IPS-NIHi11 (cell line): Measurements from ENCODE around the gene AGAP1.
A peak's percentile ranks its signal among the peaks of the same experiment; 100 is the strongest.

Experiments
- DNase-seq: peaks from one replicate; pipeline ENCODE4 v3.0.0; 2012; ENCODE audit warnings: mixed read lengths, low spot score

The AGAP1 gene

DNA sequence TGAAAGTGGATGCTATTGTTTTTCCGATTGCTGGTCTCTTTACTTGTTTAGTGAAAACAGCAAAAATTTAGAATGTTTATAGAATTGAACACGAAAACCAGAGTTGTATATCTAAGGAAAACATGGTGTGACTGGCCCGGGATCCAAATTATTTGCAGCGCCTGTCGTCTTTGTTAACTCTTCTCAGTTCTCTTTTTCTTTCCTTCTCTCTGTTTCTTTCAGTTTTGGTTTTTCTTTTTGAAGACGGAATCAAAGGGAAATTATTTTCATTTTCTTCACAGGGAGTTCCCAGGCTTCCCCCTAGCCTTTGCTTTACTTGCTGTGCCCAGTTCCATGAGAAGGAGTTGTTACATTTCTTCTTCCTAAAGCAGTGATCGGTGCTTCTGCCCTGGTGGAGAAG lies 76.0 kb downstream of the AGAP1 start:
- DNase-seq: no peak

GRCh38 chr2:235570256-235570655 lies 76.4 kb downstream of the AGAP1 start:
- peak; percentile 38 for DNase-seq

DNA sequence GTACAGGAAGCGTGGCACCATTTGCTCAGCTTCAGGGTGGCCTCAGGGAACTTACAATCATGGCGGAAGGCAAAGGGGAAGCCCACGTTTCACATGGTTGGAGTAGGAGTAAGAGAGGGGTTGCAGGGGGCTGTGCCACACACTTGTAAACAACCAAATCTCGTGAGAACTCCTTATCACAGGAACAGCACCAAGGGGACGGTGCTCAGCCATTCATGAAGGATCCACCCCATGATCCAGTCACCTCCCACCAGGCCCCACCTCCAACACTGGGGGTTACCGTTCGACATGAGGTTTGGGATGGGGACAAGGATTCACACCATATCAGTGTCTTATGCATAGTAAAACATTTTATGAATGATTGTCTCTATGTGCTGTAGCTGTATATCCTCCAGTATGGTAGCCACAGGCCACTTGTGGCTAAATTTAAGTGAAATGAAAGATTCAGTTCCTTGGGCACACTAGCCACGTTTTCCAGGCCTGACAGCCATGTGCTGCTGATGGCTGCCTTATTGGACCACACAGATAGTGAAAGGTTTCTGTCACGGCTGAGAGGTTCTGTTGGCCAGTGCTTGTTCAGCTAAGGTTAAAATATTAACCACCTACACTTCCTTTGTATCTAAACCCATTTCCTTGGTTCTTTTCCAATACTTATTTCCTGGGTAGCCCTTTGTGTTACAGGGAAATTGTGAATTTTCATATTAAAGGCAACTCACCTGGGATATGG lies 77.3 kb downstream of the AGAP1 start:
- no peak for DNase-seq

DNA sequence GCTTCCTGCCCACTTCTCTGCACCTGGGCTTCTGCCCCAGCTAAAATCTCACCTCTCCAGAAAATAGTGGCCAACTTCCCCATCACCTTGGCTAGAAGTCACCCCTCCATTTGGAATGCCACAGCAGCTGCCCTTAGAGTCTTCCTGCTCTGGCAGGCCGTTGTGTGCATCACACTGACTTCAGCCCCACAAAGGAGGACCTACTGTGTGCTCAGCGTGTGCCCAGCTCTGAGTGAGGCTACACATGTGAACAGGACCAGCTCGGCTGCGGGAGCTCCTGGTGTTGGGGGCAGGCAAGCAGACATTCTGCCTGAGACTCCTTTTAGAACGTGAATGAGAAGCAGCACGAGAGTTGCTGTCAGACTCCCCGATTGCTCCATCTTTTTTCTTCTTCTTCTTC lies 78.7 kb downstream of the AGAP1 start:
- DNase-seq: no peak

GRCh38 chr2:235573331-235574221 lies 79.7 kb downstream of the AGAP1 start:
- DNase-seq: peak; percentile 64

GRCh38 chr2:235575431-235575830 lies 81.6 kb downstream of the AGAP1 start:
- no peak for DNase-seq

DNA sequence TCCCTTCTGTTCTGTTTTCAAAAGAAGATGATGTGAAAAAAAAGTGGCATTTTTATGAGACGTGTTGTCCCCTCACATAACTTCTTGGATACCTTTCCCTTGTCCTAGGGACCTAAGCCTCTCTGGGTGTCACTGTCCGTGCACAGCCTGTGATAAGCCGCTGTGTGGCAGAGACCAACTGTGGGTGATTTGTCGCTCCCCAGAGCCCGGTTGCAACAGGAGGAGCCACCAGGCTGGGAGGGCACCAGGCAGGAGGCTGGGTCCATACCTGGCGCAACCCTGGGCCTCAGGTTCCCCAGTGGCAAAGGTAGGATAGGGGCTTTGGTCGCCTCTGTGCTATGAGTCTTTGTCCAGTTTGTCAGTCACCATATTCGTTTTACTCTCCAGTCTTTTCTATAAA lies 82.1 kb downstream of the AGAP1 start:
- DNase-seq: no peak

DNA sequence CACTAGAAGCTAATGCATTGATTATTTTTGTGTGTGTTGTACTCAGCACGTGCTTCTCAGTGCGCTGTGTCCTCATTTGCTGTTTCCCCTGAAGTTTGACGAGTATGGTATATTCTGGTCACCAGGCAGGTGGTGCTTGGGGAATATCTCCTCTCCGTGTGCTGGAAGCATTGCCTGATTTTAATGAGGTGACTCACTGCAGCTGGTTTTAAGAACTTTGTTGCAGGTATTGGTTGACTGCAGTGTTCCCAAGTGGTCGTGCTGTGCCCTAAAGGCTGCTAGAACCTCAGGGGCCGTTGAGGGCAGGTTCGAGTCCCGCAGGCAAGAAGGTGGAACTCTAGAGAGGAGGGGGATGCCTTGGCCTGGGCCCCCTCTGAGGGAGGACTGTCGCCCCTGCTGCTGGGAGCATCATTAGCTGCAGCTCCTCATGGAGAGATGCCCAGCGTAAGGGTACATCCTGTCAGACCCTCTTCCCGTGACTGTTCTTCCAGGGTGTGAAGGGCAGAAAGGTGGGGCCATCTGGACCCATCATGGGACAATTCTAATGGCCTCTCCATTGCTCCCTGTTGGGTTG lies 82.6 kb downstream of the AGAP1 start:
- no peak for DNase-seq

- no peak for DNase-seq
Measured at GRCh38 chr2:235577404-235578330, 83.8 kb downstream of the AGAP1 start.

- peak; percentile 42 for DNase-seq
Measured at GRCh38 chr2:235579128-235579527, 85.3 kb downstream of the AGAP1 start.

- DNase-seq: no peak
Measured at GRCh38 chr2:235580426-235581157, 86.7 kb downstream of the AGAP1 start.

- DNase-seq: no peak
Measured at GRCh38 chr2:235582081-235582686, 88.3 kb downstream of the AGAP1 start.

DNA sequence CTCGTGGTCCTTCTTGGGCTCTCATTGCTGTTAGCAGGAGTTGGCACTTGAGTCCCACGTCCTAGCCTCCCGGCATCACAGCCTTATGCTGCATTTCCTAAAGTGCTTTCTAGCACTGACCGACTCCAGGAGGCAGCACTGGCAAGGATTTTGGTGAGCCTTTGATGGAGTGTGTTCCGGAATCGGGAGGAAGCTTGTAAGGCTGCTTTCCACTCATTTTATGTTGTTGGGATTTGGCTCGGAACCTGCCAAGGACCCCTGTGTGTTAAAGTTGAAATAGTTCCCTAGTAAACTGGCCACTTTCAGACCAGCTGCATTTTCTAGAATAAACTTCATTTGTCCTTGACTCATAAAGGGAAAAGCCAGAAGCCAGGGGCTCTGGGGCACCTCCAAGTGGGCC lies 88.9 kb downstream of the AGAP1 start:
- no peak for DNase-seq

DNA sequence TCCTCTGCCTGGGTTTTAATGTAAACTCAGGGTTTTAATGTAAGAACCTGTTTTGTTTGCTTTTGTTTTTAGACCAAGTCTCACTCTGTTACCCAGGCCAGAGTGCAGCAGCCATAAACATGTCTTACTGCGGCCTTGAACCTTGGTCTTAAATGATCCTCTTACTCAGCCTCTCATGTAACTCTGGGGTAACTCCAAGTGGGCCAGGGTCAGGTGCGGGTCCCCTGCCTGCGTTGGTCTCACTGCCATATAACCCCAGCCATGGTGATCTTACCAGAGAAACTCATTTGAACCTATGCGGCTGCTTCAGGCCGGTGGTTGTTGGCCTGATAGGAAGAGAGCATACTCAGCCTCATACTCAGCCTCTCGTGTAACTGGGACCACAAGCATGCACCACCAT lies 89.3 kb downstream of the AGAP1 start:
- DNase-seq: no peak

DNA sequence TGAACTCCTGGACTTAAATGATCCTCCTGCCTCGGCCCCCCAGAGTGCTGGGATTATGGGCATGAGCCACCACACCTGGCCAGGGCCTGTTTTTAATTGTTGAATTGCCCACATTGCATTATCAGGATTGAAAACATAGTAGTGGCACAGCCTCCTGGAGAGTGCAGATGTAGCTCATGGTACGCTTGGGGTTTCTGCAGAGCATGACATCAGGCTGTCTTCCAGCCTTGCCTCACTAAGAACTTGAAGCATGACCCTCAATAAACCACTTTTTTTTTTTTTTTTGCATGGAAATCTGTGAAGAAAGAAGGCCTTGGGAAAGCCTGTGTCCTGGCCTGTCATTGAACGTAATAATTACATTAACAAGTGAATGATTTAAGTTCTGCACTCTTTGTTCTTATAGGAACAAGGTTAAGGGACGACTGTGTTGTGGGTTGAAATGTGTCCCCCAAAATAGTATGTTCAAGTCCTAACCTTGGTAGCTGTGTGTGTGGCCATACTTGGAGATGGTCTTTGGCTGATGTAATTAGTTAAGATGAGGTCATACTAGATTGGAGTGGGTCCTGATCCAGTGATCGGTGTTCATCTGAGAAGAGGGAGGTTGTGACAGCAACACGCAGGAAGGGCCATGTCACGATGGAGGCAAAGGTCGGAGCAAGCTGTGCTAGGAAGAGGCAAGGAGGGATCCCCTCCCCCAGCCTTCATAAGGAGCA lies 90.2 kb downstream of the AGAP1 start:
- no peak for DNase-seq

DNA sequence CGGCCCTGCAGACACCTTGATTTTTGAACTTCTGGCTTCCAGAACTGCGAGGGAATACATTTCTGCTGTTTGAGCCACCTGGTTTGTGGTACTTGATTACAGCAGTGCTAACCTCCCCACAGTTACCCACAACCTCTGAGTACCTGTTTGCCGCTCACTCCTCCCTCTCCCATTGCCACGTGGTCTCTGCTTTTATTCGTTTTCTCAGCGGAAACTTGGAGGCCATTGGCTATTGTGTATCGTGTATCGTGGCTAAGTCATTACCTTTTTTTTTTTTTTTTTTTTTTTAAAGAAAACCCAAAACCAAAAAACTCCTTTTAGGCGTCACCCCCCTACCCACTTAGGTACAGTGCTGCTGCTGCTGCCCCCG lies 90.8 kb downstream of the AGAP1 start:
- no peak for DNase-seq

DNA sequence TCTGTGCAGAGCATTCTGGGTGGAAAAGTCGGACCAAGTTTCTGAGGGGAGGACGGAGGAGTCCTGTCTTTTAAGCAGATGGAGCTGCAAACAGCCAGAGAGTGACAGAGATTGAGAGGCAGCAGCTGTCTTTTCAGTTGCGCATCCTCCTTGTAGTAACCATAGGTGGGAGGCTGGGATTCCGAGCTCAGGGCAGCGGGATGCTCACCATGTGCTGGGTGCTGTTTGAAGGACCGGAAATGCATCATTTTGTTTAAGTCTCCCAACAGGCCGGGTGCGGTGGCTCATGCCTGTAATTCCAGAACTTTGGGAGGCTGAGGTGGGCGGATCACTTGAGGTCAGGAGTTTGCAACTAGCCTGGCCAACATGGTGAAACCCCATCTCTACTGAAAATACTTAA lies 93.4 kb downstream of the AGAP1 start:
- DNase-seq: no peak

DNA sequence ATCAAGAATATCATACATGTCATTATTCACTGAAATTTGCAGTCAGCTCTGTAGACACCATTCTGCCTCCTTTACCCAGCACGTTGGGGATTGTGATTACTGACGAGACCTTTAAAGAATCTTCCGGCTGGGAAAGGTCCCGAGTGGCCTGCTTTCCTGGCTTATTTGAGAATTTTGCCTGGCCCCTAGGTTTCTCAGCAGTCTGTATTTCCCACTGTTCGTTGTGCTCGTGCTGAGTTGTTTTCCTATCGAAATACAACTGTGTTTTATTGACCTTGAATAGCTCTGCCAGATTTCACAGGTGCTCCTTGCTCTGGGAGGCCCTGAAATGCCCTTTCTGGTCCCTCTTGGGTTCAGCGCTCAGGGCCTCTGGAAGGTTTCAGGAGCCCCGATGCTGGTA lies 94.9 kb downstream of the AGAP1 start:
- no peak for DNase-seq

DNA sequence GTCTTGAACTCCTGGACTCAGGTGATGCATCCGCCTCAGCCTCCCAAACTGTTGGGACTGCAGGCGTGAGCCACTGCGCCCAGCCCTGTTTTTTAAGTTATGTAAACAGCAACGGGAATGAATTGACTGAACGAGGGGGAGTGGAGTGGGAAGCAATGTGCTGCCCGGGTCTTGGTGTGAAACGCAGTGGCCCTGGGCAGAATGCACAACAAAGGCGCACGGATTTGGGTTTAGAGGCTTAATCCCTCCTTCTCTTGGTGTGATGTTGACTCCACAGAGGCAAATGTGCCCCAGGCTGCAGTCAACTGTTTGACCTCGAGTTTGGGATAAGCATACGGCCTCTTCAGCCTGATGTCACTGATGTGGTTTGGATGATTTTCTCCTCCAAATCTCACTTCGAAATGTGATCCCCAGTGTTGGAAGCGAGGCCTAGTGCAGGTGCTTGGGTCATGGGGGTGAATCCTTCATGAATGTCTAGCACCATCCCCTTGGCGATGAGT lies 97.4 kb downstream of the AGAP1 start:
- no peak for DNase-seq

GRCh38 chr2:235591921-235592320 lies 98.1 kb downstream of the AGAP1 start:
- no peak for DNase-seq
